Dermis lymphatic vessel endothelial cell (primary cell): ENCODE results near the gene PSMB4. TPM values are rescaled to one million over a fixed set of nuclear protein-coding genes. Genes with fewer than 3 reads are reported as not detected.

ENCODE experiments used
- total RNA-seq: library from RNA; depleted of rRNA; stranded (reverse); fragments of >200 nt; gene quantifications from 2 replicates; pipeline ENCODE4 v1.2.1, GENCODE V29; 2014

The PSMB4 gene
- total RNA-seq, result 426 and 457 TPM in 2 replicates

GRCh38 chr1:151399324-151400171 is at the start of gene PSMB4:
Gene PSMB4, plus strand, starts transcription at chr1:151399573. Its CDS starts 15 bp downstream, at chr1:151399588.

GRCh38 chr1:151372058-151372934 is 27.1 kb upstream of the PSMB4 start, which contains the start of gene SELENBP1:
Gene SELENBP1, minus strand, starts transcription at chr1:151372705. Its CDS starts 64 bp downstream, at chr1:151372641.

Other genes starting within 250 kb of the PSMB4 start
- gene TNFAIP8L2, start 242.9 kb upstream of the PSMB4 start, total RNA-seq, result 0.11 TPM in 1 of 2 replicates, not detected in the other
- gene LYSMD1, start 233.7 kb upstream of the PSMB4 start, total RNA-seq, result 4.6 and 4.8 TPM in 2 replicates
- gene SCNM1, start 233.4 kb upstream of the PSMB4 start, total RNA-seq, result 15.5 and 18.8 TPM in 2 replicates
- 0.26 TPM in 1 of 2 replicates, not detected in the other for gene TMOD4, start 223.6 kb upstream of the PSMB4 start, total RNA-seq
- gene VPS72, start 209.4 kb upstream of the PSMB4 start, total RNA-seq, result 38.9 and 49.2 TPM in 2 replicates
- gene PIP5K1A, start 201.0 kb upstream of the PSMB4 start, total RNA-seq, result 40.1 and 41.8 TPM in 2 replicates
- gene PSMD4, start 144.8 kb upstream of the PSMB4 start, total RNA-seq, result 197 and 219 TPM in 2 replicates
- gene ZNF687, start 117.3 kb upstream of the PSMB4 start, total RNA-seq, result 7.1 and 10.3 TPM in 2 replicates
- 27.6 and 30.1 TPM in 2 replicates for gene PI4KB, start 72.2 kb upstream of the PSMB4 start, total RNA-seq
- gene RFX5, start 52.3 kb upstream of the PSMB4 start, total RNA-seq, result 46.7 and 52.3 TPM in 2 replicates
- gene SELENBP1, start 26.9 kb upstream of the PSMB4 start, total RNA-seq, result 0.43 TPM in 1 of 2 replicates, not detected in the other
- gene POGZ, start 59.9 kb downstream of the PSMB4 start, total RNA-seq, result 13.4 and 15.0 TPM in 2 replicates
- 0.11 and 0.26 TPM in 2 replicates for gene CGN, start 111.8 kb downstream of the PSMB4 start, total RNA-seq
- 3.9 and 5.3 TPM in 2 replicates for gene TUFT1, start 140.7 kb downstream of the PSMB4 start, total RNA-seq
- gene SNX27, start 212.5 kb downstream of the PSMB4 start, total RNA-seq, result 15.1 and 16.7 TPM in 2 replicates